ENCODE measurements around the gene ARL16. TPM values are rescaled to one million over a fixed set of nuclear protein-coding genes. Genes with fewer than 3 reads are reported as not detected.
A peak's percentile ranks its signal among the peaks of the same experiment; 100 is the strongest.

The ARL16 gene
- total RNA-seq, 1 donor from 2014 or later = 38.6 TPM

DNA sequence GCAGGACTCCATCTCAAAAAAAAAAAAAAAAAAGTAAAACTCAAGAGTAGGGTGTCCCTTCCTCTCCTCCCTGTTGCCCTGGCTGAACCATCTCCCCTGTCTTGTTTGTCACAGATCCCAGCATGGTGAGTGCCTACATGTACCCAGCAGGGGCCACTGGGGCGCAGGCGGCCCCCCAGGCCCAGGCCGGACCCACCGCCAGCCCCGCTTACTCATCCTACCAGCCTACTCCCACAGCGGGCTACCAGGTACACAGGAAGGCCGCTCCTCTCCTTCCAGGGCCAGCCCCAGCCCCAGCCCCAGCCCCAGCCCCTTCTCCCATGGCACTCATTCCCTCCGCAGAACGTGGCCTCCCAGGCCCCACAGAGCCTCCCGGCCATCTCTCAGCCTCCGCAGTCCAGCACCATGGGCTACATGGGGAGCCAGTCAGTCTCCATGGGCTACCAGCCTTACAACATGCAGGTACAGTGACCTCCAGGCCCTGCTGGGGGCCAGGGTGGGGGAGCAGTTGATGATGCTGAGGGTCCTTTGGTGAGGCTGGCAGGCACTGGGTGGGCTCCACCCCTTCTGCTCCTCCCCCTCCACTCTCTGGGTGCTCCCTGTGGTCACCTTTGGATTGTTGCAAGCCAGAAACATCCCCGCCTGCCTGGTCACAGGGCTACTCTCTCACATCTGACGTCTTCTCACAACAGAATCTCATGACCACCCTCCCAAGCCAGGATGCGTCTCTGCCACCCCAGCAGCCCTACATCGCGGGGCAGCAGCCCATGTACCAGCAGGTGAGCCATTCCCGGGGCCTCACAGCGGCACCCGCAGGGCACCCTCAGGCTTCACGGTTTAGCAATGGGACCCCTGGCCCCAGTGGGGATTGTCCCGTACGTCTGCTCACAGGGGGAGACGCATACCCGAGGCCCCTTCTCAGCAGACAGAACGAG lies 17.0 kb upstream of the ARL16 start:
- peaks cover 29% of the 10 kb centered on the region for H3K4me1 ChIP-seq (ENCODE audit: insufficient read depth, low read length)
- H3K4me2 ChIP-seq (ENCODE audit: low read length) = peak overlapping the region; percentile 94
- Mint-ChIP-seq H3K36me3 (ENCODE audit: low read depth, unreplicated experiment) (peaks cover 21% of the 10 kb centered on the region), H3K27me3 (ENCODE audit: low read depth, unreplicated experiment) (no peaks in the 10 kb centered on the region), H3K9me3 (ENCODE audit: unreplicated experiment) (no peaks in the 10 kb centered on the region), H3K4me1 (ENCODE audit: low read depth, unreplicated experiment) (peaks cover 12% of the 10 kb centered on the region), H3K27ac (ENCODE audit: unreplicated experiment) (no peak overlapping the region), H3K4me3 (ENCODE audit: unreplicated experiment) (no peak overlapping the region)
- no peak overlapping the region for H3K27ac ChIP-seq (ENCODE audit: low read depth, low read length)
- FAIRE-seq = no peak
- H3K4me3 ChIP-seq (ENCODE audit: insufficient read depth, low read depth, low read length) = no peak overlapping the region
- H3K79me2 ChIP-seq (ENCODE audit: insufficient read depth, low read length) = peaks cover 92% of the 10 kb centered on the region
- TF ChIP-seq EZH2 (IDR thresholded peaks at IDR 0.05; ENCODE audit: insufficient read depth, low read length) (no peak), CTCF (IDR thresholded peaks at IDR 0.05; ENCODE audit: insufficient read depth, low read depth, low read length) (no peak)
- H2AFZ ChIP-seq (ENCODE audit: low read depth, low read length) = no peak overlapping the region
- no peaks in the 10 kb centered on the region for H3K27me3 ChIP-seq (ENCODE audit: insufficient read depth, low read length)
- H4K20me1 ChIP-seq (ENCODE audit: insufficient read depth, low read length) = peaks cover 72% of the 10 kb centered on the region
- DNase-seq (ENCODE audit: low read depth) = no peak
- peak overlapping the region; percentile 95 for H3K9ac ChIP-seq (ENCODE audit: low read length)
- peaks cover 31% of the 10 kb centered on the region for H3K36me3 ChIP-seq (ENCODE audit: insufficient read depth, low read length)
- no peaks in the 10 kb centered on the region for H3K9me3 ChIP-seq (ENCODE audit: insufficient read depth, low read depth, low read length)

DNA sequence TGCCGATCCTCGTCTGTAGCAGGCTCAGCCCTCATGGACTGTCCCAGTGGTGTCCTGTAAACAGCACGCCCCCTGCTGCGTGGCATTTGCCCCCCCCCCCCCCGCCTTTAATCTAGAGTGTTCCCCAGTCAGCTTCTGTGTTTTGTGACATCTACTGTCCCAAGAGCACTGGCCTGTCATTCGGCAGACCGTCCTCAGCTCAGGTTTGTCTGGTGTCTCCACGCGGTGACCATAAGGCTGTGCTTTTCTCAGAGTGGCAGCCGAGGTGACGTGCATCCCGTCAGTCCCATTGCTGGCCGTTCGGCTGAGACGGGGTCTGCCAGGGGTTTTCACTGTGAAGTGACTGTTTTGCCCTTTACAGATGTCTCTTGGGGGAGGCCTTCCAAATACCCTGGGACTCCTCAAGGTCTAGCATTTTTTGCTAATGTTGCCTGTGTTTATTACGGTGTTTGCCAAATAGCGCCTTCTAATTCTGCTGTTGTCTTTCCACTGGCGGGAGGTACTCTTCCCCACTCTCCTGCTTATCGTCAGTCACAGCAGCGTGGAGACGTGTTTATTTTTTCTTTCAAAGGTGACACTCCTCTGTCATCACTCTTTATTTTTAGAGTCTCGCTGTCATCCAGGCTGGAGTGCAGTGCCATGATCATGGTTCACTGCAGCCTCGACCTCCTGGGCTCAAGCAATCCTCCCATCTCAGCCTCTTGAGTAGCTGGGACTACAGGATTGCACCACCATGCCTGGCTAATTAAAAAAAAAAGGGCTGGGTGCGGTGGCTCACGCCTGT lies 13.9 kb upstream of the ARL16 start:
- no peak for TF ChIP-seq EZH2 (IDR thresholded peaks at IDR 0.05; ENCODE audit: insufficient read depth, low read length)
- TF ChIP-seq CTCF (IDR thresholded peaks at IDR 0.05; ENCODE audit: insufficient read depth, low read depth, low read length) = no peak
- DNase-seq (ENCODE audit: low read depth) = no peak
- Mint-ChIP-seq H3K27ac (ENCODE audit: unreplicated experiment) (peak overlapping the region; percentile 53), H3K4me1 (ENCODE audit: low read depth, unreplicated experiment) (peaks cover 7% of the 10 kb centered on the region), H3K27me3 (ENCODE audit: low read depth, unreplicated experiment) (no peaks in the 10 kb centered on the region), H3K4me3 (ENCODE audit: unreplicated experiment) (no peak overlapping the region), H3K36me3 (ENCODE audit: low read depth, unreplicated experiment) (peaks cover 13% of the 10 kb centered on the region), H3K9me3 (ENCODE audit: unreplicated experiment) (no peaks in the 10 kb centered on the region)
- no peak overlapping the region for H3K27ac ChIP-seq (ENCODE audit: low read depth, low read length)
- no peaks in the 10 kb centered on the region for H3K27me3 ChIP-seq (ENCODE audit: insufficient read depth, low read length)
- H3K9me3 ChIP-seq (ENCODE audit: insufficient read depth, low read depth, low read length) = no peaks in the 10 kb centered on the region
- H3K36me3 ChIP-seq (ENCODE audit: insufficient read depth, low read length) = peaks cover 37% of the 10 kb centered on the region
- H4K20me1 ChIP-seq (ENCODE audit: insufficient read depth, low read length) = peaks cover 83% of the 10 kb centered on the region
- no peak overlapping the region for H3K9ac ChIP-seq (ENCODE audit: low read length)
- H3K79me2 ChIP-seq (ENCODE audit: insufficient read depth, low read length) = peaks cover 92% of the 10 kb centered on the region
- H3K4me2 ChIP-seq (ENCODE audit: low read length) = no peak overlapping the region
- H3K4me3 ChIP-seq (ENCODE audit: insufficient read depth, low read depth, low read length) = no peak overlapping the region
- no peak for FAIRE-seq
- H3K4me1 ChIP-seq (ENCODE audit: insufficient read depth, low read length) = peaks cover 18% of the 10 kb centered on the region
- no peak overlapping the region for H2AFZ ChIP-seq (ENCODE audit: low read depth, low read length)

Data from astrocyte (in vitro differentiated cells and primary cell).